Stimulated activated CD8-positive, alpha-beta memory T cell treated with anti-CD3 and anti-CD28 coated beads, Interleukin-4, amount 100 ng/mL, for 1 hour (primary cell): ENCODE measurements around the gene DAND5.
"Not testable (repeated sequence)": the region's sequence is repeated elsewhere in the genome, so short reads cannot be mapped to it uniquely, and the experiment has no call there.

Source experiments
- DNase-seq, 2 donors: peaks; one replicate each; pipeline ENCODE4 v3.0.0-alpha.2; 2020; ENCODE audit warnings: low read depth in 2 of 2, low spot score in 1 of 2

Gene DAND5

DNA sequence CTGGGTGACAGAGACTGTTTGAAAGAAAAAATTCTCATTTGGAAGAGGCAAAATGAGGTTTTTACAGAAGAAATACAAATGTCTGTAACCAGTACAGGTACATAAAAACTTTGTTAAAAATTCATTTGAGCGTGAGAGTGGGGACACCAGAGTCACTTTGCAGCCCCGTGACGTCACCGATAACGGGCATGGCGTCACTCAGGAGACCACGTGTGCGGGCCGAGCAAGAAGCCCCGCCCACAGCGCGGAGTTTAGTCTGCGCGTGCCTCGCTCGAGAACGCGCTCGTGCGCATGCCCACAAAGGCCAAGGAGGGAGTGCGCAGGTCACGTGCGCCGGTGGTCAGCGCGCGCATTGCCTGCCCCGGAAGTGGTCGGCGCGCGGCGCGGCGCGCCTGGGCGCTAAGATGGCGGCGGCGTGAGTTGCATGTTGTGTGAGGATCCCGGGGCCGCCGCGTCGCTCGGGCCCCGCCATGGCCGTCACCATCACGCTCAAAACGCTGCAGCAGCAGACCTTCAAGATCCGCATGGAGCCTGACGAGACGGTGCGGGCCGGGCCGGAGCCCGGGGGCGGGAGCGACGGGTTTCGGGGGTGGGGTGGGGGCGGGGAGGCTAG lies 23.8 kb upstream of the DAND5 start, which contains the start of gene RAD23A:
RAD23A (plus strand) TSS at position 384 of the 613 bp plus-strand sequence; CDS start at position 471, 87 bp downstream.
- DNase-seq, result peak; percentile 96 to 97

DNA sequence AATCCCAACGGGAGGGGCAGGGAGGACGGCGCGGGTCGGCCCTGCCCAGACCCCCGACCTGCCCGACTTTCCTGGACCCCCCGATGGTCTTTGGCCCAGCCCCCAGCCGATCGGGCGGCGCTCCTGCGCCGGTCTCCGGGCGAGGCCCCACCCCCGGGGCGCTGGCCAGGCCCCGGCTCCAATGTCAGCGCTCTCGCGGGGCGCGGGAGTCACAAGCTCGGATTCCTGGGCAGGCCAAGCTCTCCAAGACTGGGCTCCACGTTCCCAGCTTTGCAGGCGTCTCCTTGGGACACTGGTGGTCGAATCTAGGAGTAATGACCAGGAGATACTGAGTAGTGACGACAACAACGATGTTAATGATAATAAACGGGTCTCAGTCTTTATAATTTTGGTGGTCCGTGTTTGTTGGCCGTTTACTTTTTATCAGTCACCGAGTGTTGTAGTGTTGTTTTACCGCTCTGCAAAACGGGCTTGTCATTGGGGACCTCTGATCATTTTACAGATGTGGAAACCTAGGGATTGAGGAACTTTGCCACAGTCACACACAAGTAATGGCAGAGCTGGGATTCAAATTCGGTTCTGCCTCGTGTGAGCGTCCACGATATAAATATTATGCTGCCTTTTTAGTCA lies 23.2 kb upstream of the DAND5 start:
- DNase-seq, result no peak

DNA sequence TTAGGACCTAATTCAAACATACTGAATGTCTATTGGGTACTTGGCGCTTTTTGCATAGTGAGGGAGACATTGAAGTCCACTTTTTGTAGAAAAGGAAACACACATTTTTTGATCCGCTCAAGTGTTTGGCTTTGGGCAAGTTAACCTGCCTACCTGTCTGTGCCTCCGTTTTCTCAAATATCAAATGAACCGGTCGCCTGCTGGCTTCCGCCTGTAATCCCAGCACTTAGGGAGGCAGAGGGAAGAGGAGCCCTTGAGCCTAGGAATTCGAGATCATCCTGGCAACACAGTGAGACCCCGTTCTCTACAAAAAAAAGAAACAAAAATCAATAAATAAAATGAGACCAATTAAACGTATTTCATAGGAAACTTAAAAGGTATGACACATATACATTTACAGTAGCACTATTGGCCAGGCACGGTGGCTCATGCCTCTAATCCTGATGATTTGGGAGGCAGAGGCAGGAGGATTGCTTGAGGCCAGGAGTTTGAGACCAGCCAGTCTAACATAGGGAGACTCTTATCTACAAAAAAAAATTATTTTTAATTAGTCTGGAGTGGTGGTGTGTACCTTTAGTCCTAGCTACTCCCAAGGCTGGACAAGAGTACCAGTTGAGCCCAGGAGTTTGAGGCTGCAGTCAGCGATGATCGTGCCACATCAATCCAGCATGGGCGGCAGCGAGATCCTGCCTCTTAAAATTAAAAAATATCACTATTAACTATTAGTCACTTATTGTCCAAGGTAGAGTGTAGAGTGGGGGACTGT lies 22.5 kb upstream of the DAND5 start:
- no peak for DNase-seq

DNA sequence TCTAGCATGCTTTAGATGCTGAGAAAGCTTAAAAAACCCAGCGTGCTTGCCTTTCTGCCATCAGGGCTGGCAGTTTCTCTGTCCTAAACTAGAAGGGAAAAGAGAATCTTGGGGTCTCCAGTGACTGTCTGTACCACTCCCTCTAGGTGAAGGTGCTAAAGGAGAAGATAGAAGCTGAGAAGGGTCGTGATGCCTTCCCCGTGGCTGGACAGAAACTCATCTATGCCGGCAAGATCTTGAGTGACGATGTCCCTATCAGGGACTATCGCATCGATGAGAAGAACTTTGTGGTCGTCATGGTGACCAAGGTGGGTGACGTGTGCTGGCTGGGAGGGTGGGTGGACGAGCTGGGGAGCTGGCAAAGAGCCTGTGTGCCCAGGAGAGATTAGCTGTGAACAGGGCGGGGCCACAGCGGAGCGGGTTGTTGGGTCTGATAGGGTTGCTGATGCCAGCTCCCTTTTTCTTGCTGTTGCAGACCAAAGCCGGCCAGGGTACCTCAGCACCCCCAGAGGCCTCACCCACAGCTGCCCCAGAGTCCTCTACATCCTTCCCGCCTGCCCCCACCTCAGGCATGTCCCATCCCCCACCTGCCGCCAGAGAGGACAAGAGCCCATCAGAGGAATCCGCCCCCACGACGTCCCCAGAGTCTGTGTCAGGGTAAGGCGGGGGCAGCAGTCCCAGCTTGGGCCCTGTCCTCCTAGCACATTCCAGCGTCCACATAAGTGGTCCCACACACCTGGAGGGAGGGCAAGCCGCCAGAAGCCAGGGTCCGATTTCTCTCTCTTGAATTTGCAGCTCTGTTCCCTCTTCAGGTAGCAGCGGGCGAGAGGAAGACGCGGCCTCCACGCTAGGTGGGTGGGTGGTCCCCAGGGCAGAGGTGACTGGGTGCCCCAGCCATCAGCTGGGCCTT lies 21.4 kb upstream of the DAND5 start:
- no peak for DNase-seq

DNA sequence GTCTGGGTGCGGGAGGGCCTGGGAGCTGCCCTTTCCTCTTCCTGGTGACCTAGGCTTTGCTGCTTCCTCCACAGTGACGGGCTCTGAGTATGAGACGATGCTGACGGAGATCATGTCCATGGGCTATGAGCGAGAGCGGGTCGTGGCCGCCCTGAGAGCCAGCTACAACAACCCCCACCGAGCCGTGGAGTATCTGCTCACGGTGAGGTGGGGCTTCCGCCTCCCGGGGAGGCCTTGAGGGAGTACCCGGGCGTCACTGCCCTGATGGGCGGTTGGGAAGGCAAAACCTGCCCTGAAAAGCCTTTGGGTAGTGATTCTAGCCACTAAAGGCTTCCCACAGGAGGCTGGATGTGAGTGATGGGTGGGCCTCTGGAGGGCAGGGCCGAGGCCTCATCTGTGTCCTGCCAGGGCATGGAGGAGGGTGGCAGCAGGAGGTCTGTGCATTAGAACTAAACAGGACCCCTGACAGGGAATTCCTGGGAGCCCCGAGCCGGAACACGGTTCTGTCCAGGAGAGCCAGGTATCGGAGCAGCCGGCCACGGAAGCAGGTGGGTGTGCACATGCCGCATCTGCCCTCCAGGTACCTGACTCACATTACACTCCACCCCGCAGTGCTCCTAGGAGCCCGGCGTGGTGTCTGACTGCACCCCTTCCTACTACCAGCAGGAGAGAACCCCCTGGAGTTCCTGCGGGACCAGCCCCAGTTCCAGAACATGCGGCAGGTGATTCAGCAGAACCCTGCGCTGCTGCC lies 20.6 kb upstream of the DAND5 start:
- no peak for DNase-seq

DNA sequence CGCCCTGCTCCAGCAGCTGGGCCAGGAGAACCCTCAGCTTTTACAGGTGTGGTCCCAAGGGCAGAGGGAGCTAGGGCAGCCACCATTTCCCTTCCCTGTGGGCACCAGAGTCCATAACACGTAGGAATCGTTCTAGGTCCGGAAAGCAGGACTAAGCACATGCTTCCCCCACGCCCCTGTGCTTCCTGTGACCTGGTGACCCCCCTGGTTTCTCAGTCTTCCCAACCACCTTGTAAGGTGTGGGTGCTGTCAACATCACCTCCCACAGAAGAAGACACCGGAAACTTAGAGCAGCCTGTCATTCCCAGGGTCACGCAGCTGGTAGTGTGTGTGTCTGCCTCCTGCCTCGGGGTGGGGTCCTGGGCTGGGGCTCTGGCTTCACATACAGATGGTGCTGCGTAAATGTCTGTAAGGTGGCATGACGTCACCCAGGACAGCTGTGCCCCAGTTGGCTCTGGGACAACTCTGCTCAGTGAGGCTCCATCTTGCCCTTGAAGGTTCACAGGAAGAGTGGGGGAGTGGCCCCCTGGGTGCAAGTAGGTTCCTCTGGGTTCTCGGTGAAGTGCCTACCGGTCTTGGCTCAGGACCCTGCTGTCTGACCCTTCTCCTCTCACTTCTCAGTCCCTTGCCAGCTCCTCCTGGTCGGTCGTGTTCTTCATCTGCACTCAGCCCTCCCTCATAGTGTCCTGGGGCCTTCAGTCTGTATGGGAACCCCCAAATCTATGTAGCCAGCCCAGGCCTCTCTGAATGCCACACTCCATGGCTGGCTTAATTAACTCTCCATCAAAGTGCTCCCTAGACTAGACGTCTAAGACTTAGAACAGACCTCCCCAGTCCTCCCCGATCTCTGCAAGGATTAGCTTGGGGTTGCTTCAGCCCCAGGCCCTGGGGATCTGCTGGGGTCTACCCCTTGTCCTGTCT lies 19.8 kb upstream of the DAND5 start:
- no peak for DNase-seq

DNA sequence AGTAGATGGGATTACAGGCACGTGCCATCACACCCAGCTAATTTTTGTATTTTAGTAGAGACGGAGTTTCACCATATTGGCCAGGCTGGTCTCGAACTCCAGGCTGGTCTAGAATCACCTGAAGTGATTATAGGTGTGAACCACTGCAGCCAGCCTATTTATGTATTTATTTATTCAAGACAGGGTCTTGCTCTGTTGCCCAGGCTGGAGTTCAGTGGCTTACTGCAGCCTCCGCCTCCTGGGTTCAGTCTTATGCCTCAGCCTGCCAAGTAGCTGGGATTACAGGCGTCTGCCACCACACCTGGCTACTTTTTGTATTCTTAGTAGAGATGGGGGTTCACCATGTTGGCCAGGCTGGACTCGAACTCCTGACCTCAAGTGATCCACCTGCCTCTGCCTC lies 17.3 kb upstream of the DAND5 start:
- not testable (repeated sequence) for DNase-seq

DNA sequence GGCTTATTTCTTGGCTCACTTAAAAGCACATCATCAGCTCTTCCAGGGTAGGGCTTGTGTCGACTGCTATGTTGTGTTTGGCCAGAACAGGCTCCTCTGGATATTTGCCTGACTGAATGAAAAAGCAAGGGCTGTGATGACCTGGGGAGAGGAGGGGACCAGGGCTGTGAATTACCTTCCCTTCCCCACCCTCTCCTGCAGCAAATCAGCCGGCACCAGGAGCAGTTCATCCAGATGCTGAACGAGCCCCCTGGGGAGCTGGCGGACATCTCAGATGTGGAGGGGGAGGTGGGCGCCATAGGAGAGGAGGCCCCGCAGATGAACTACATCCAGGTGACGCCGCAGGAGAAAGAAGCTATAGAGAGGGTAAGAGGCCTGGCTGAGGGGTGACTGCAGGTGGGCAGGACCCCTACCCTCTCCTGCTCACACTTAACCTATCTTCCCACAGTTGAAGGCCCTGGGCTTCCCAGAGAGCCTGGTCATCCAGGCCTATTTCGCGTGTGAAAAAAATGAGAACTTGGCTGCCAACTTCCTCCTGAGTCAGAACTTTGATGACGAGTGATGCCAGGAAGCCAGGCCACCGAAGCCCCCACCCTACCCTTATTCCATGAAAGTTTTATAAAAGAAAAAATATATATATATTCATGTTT lies 16.8 kb upstream of the DAND5 start:
- DNase-seq, result no peak

DNA sequence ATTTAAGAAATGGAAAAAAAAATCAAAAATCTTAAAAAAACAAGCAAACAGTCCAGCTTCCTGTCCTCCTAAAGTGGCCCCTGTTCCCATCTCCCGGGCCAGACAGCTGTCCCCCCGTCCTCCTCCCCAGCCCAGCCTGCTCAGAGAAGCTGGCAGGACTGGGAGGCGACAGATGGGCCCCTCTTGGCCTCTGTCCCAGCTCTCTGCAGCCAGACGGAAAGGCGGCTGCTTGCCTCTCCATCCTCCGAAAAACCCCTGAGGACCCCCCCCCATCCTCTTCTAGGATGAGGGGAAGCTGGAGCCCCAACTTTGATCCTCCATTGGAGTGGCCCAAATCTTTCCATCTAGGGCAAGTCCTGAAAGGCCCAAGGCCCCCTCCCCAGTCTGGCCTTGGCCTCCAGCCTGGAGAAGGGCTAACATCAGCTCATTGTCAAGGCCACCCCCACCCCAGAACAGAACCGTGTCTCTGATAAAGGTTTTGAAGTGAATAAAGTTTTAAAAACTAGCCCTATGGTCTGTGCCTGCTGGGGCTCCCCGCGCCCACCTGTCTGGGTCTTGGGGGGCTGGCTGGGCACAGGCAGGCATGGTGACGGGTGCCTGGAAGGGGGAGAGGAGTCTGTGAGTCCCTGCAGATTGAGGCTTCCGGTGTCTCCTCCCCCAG lies 16.1 kb upstream of the DAND5 start:
- no peak for DNase-seq

DNA sequence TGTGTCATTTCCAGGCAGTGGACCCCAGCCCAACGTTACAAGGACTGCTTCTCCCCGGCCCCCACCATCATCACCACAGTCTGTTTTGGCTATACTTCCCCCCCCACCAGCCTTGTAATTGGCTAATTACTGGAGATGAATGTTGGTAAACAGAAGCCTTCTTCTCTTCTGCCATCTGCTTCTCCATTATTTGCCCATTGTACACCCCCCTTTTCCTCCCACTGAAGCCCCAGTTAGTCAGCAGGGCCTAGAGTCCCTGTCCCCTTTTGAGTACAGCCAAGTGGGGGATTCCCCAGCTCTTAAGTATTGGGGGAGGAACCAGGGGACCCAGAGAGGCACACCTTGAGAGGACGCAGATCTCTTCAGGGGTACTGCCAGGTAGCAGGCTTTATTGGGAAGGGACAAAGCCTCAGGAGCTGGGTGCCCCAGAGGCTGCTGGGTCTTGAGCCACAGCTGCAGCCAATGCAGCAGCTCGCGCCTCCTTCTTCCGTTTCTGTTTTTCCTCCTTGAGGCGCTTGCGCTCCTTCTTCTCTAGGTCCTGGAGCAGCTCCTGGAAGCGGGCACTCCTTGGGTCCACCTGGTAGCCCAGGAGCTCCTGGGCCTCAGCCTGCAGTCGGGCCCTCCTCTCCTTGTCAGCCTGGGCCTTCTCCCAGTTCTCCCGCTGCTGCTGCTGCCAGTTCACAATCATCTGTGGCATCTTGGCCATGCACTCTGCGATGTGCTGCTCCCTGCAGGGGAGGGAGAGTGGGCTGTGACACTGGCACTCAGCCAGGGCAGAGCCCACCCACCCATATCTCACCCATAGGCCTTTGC lies 15.4 kb upstream of the DAND5 start:
- DNase-seq, result no peak

DNA sequence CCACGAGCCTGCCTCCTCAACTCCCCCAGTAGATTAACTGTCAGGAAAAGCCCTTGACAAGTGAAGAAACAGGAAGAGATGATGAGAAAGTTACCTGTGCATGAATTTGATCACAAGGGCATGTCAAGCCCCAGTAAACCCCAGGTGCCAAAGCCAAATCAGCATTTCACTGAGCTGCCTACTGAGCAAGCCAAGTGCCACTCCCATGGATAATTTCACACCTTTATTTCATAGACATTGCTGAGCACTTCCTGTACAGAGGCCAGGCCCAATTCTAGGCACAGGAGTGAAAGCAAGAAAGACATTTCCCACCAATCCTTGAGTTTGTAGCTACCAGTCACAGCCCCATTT lies 14.8 kb upstream of the DAND5 start:
- DNase-seq, result no peak

DNA sequence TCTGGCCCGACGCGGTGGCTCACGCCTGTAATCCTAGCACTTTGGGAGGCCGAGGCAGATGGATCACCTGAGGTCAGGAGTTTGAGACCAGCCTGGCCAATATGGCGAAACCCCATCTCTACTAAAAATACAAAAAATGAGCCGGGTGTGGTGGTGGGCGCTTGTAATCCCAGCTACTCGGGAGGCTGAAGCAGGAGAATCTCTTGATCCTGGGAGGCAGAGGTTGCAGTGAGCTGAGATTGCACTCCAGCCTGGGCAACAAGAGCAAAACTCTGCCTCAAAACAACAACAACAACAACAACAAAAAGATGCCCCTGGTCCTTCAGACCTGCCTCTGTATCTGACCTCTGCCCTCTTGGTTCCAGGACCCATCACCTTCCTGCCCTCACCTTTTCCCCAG lies 13.8 kb upstream of the DAND5 start:
- not testable (repeated sequence) for DNase-seq

DNA sequence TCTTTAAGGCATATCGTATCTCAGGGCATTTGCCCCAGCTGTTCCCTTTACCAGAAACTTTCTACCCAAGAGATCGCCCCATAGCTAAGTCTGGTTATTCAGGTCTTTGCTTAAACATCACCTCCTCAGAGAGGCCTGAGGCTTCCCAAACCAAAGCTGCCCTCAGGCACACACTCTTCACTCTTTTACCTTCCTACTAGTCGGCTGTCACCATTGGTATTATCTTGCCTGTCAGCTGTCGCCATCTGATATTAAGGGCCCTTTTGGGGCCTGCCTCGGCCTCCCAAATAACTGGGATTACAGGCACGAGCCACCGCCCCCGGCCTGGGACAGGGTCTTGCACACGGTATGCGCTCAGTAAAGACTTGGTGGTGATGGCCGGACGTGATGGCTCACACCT lies 13.4 kb upstream of the DAND5 start:
- DNase-seq, result no peak

DNA sequence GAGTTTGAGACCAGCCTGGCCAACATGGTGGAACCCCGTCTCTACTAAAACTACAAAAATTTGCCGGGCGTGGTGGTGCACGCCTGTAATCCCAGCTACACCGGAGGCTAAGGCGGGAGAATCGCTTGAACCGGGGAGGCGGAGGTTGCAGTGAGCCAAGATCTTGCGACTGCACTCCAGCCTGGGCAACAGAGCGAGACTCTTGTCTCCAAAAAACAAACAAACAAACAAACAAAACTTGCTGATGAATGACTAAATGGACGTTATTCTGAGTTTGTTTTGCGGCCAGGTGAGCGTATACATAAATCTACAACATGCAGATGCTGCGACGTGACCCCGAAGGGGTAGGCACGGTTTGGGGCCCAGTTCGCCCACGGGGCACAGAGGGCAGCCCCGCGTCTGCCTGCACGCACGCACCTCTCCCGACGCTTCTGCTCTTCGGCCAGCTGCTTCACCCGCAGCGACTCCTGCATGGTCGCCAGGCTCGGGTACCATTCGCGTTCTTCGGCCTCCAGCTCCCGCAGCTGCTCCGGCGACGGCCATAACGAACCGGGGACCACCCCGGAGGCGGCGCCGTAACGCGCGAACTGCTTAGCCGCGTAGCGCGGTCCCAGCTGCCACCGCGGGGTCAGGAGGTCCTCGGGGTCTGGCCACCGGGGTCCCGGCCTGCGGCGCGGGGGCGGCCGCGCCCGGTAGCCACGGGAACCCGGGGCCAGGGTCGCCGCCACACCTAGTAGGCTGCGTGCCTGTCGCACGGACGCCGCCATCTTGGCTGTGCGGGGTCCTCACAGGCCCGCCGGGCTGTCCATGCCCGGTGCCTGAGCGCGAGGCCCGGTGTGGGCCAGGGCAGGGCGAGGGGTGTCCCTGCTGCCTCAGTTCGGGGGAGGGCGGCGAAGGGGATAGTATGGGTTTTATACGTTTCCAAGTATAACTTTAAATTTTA lies 12.7 kb upstream of the DAND5 start, which contains the start of gene GADD45GIP1:
GADD45GIP1 (minus strand) TSS at position 778 of the 943 bp plus-strand sequence; CDS start at position 767, 11 bp downstream.
- DNase-seq, result peak in 1 of 2 donors; percentile 53

DNA sequence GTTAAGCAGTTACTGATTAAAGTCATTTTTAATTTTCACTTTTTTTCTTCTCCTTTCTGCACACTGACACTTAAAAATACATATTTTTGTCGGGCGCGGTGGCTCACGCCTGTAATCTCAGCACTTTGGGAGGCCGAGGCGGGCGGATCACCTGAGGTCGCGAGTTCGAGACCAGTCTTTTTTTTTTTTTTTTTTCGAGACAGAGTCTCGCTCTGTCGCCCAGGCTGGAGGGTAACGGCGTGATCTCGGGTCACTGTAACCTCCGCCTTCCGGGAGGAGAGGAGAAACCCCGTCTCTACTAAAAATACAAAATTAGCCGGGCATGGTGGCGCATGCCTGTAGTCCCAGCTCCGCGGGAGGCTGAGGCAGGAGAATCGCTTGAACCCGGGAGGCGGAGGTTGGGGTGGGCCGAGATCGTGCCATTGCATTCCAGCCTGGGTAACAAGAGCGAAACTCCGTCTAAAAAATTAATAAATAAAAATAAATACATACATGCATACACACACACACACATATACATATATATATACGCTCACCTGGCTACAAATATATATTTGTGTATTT lies 11.9 kb upstream of the DAND5 start:
- not testable (repeated sequence) for DNase-seq

DNA sequence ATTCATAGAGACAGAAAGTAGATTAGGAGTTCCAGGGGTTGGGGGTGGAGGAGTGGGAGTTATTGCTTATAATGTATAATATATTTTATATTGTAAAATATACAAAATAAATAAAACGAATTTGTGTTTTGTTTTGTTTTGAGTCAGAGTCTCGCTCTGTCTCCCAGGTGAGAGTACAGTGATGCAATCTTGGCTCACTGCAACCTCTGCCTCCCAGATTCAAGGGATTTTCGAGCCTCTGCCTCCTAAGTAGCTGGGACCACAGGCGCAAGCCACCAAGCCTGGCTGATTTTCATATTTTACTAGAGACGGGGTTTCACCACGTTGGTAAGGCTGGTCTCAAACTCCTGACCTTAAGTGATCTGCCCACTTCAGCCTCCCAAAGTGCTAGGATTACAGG lies 9.9 kb upstream of the DAND5 start:
- no peak for DNase-seq
